GM18870 (cell line): Measurements from ENCODE around the gene SYCP2.
"Not testable (repeated sequence)": the region's sequence is repeated elsewhere in the genome, so short reads cannot be mapped to it uniquely, and the experiment has no call there.

Source experiments
- ATAC-seq: cut with Tn5 transposase; IDR thresholded peaks from one replicate; pipeline ENCODE4 v1.9.1; 2021; ENCODE audit warnings: moderate library complexity; ENCODE audit not compliant: unreplicated experiment

The SYCP2 gene

GRCh38 chr20:59933296-59933848, at the start of gene SYCP2:
Gene SYCP2 (minus strand): TSS chr20:59933637. CDS start chr20:59922413, 11,224 bp downstream.
- no peak for ATAC-seq

- ATAC-seq = no peak
Measured at GRCh38 chr20:59983076-59983475, 49.6 kb upstream of the SYCP2 start.

GRCh38 chr20:59977086-59977485, 43.6 kb upstream of the SYCP2 start:
- no peak for ATAC-seq

GRCh38 chr20:59976156-59976782, 42.8 kb upstream of the SYCP2 start:
- no peak for ATAC-seq

GRCh38 chr20:59972037-59972801, 38.8 kb upstream of the SYCP2 start:
- no peak for ATAC-seq

GRCh38 chr20:59971428-59971827, 38.0 kb upstream of the SYCP2 start:
- no peak for ATAC-seq

GRCh38 chr20:59966428-59966827, 33.0 kb upstream of the SYCP2 start:
- ATAC-seq = no peak

GRCh38 chr20:59962155-59962554, 28.7 kb upstream of the SYCP2 start:
- no peak for ATAC-seq

- no peak for ATAC-seq
Measured at GRCh38 chr20:59961423-59961822, 28.0 kb upstream of the SYCP2 start.

- no peak for ATAC-seq
Measured at GRCh38 chr20:59958626-59959025, 25.2 kb upstream of the SYCP2 start.

GRCh38 chr20:59958123-59958522, 24.7 kb upstream of the SYCP2 start, which contains the start of gene CDH26:
Gene CDH26 (plus strand): TSS chr20:59958423. CDS start chr20:59958727, 304 bp downstream.
- ATAC-seq = no peak

GRCh38 chr20:59957568-59957967, 24.1 kb upstream of the SYCP2 start:
- not testable (repeated sequence) for ATAC-seq

GRCh38 chr20:59955131-59955796, 21.8 kb upstream of the SYCP2 start:
- ATAC-seq = no peak

GRCh38 chr20:59954718-59955117, 21.3 kb upstream of the SYCP2 start:
- no peak for ATAC-seq

GRCh38 chr20:59949911-59950310, 16.5 kb upstream of the SYCP2 start:
- ATAC-seq = no peak

GRCh38 chr20:59948828-59949720, 15.6 kb upstream of the SYCP2 start:
- peak; percentile 65 for ATAC-seq

- ATAC-seq = no peak
Measured at GRCh38 chr20:59948212-59948611, 14.8 kb upstream of the SYCP2 start.

GRCh38 chr20:59947376-59947775, 13.9 kb upstream of the SYCP2 start:
- no peak for ATAC-seq

GRCh38 chr20:59945731-59946130, 12.3 kb upstream of the SYCP2 start:
- ATAC-seq = no peak

- ATAC-seq = no peak
Measured at GRCh38 chr20:59945175-59945574, 11.7 kb upstream of the SYCP2 start.

- no peak for ATAC-seq
Measured at GRCh38 chr20:59944726-59945125, 11.3 kb upstream of the SYCP2 start.
